ENCODE measurements around the gene SEC11A.

SEC11A gene

DNA sequence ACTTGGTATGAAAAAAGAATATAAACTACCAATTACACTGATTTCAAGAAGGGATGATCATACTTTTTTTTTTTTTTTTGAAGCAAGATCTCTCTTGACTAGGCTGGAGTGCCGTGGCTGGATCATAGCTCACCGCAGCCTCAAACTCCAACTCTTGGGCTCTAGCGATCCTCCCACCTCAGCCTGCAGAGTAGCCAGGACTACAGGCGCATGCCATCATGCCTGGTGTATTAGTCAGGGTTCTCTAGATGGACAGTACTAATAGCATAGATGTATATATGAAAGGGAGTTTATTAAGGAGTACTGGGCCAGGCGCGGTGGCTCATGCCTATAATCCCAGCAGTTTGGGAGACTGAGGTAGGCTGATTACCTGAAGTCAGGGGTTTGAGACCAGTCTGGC, 11.5 kb upstream of the SEC11A start:
- Histone ChIP-seq H3F3A (ENCODE audit: insufficient read depth) (no peaks in the 10 kb centered on the region), H3K9me3 (ENCODE audit: insufficient read depth, low read length) (no peaks in the 10 kb centered on the region), H3K27me3 (ENCODE audit: low read length) (no peaks in the 10 kb centered on the region), H3K27ac (ENCODE audit: low read depth, low read length) (no peak overlapping the region), H4K20me1 (ENCODE audit: low read depth, low read length) (no peaks in the 10 kb centered on the region), H3K9me2 (replicated peaks; ENCODE audit: insufficient read depth, low read length) (no peaks in the 10 kb centered on the region), H2AFZ (ENCODE audit: low read depth, low read length, severe bottlenecking) (no peak overlapping the region), H3K79me2 (ENCODE audit: insufficient read depth, low read length) (no peaks in the 10 kb centered on the region), H3K9ac (ENCODE audit: low read length) (no peak overlapping the region), H3K4me2 (ENCODE audit: low read depth, low read length, poor library complexity, severe bottlenecking) (no peak overlapping the region), H3K4me3 (ENCODE audit: insufficient read depth, low read length, poor library complexity, severe bottlenecking) (no peak overlapping the region), H3K36me3 (ENCODE audit: low read length) (no peaks in the 10 kb centered on the region)
- TF ChIP-seq, protein P1, sequence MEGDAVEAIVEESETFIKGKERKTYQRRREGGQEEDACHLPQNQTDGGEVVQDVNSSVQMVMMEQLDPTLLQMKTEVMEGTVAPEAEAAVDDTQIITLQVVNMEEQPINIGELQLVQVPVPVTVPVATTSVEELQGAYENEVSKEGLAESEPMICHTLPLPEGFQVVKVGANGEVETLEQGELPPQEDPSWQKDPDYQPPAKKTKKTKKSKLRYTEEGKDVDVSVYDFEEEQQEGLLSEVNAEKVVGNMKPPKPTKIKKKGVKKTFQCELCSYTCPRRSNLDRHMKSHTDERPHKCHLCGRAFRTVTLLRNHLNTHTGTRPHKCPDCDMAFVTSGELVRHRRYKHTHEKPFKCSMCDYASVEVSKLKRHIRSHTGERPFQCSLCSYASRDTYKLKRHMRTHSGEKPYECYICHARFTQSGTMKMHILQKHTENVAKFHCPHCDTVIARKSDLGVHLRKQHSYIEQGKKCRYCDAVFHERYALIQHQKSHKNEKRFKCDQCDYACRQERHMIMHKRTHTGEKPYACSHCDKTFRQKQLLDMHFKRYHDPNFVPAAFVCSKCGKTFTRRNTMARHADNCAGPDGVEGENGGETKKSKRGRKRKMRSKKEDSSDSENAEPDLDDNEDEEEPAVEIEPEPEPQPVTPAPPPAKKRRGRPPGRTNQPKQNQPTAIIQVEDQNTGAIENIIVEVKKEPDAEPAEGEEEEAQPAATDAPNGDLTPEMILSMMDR (IDR thresholded peaks at IDR 0.05; ENCODE audit: insufficient read depth, low read length, poor library complexity, severe bottlenecking): no peak
- no peak for TF ChIP-seq EZH2phosphoT487 (conservative IDR thresholded peaks at IDR 0.05; ENCODE audit: low read length)

- no peak for TF ChIP-seq EZH2phosphoT487 (conservative IDR thresholded peaks at IDR 0.05; ENCODE audit: low read length)
- TF ChIP-seq, protein P1 (IDR thresholded peaks at IDR 0.05; ENCODE audit: insufficient read depth, low read length, poor library complexity, severe bottlenecking): no peak
- Histone ChIP-seq H3K4me3 (ENCODE audit: insufficient read depth, low read length, poor library complexity, severe bottlenecking) (no peak overlapping the region), H3K36me3 (ENCODE audit: low read length) (no peaks in the 10 kb centered on the region), H3K27ac (ENCODE audit: low read depth, low read length) (no peak overlapping the region), H3K9me3 (ENCODE audit: insufficient read depth, low read length) (no peaks in the 10 kb centered on the region), H3K79me2 (ENCODE audit: insufficient read depth, low read length) (no peaks in the 10 kb centered on the region), H3F3A (ENCODE audit: insufficient read depth) (no peaks in the 10 kb centered on the region), H3K27me3 (ENCODE audit: low read length) (no peaks in the 10 kb centered on the region), H4K20me1 (ENCODE audit: low read depth, low read length) (no peaks in the 10 kb centered on the region), H3K4me2 (ENCODE audit: low read depth, low read length, poor library complexity, severe bottlenecking) (no peak overlapping the region), H2AFZ (ENCODE audit: low read depth, low read length, severe bottlenecking) (no peak overlapping the region), H3K9me2 (replicated peaks; ENCODE audit: insufficient read depth, low read length) (no peaks in the 10 kb centered on the region), H3K9ac (ENCODE audit: low read length) (no peak overlapping the region)
Measured at GRCh38 chr15:84725001-84725491, 9.1 kb upstream of the SEC11A start.

GRCh38 chr15:84722628-84723027, 6.7 kb upstream of the SEC11A start:
- no peak overlapping the region for H2AFZ ChIP-seq (ENCODE audit: low read depth, low read length, severe bottlenecking)
- no peak overlapping the region for H3K9ac ChIP-seq (ENCODE audit: low read length)
- no peak overlapping the region for H3K27ac ChIP-seq (ENCODE audit: low read depth, low read length)

More at GRCh38 chr15:84722628-84723027, 6.7 kb upstream of the SEC11A start:
- Histone ChIP-seq H3K27me3 (ENCODE audit: low read length) (no peaks in the 10 kb centered on the region), H3F3A (ENCODE audit: insufficient read depth) (no peaks in the 10 kb centered on the region), H3K9me3 (ENCODE audit: insufficient read depth, low read length) (no peaks in the 10 kb centered on the region), H4K20me1 (ENCODE audit: low read depth, low read length) (no peaks in the 10 kb centered on the region), H3K36me3 (ENCODE audit: low read length) (no peaks in the 10 kb centered on the region), H3K4me2 (ENCODE audit: low read depth, low read length, poor library complexity, severe bottlenecking) (no peak overlapping the region), H3K79me2 (ENCODE audit: insufficient read depth, low read length) (no peaks in the 10 kb centered on the region), H3K9me2 (replicated peaks; ENCODE audit: insufficient read depth, low read length) (no peaks in the 10 kb centered on the region), H3K4me3 (ENCODE audit: insufficient read depth, low read length, poor library complexity, severe bottlenecking) (no peak overlapping the region)
- no peak for TF ChIP-seq EZH2phosphoT487 (conservative IDR thresholded peaks at IDR 0.05; ENCODE audit: low read length)
- TF ChIP-seq, protein P1 (IDR thresholded peaks at IDR 0.05; ENCODE audit: insufficient read depth, low read length, poor library complexity, severe bottlenecking): no peak

All from SU-DHL-6 (cell line).